Measurements from ENCODE around the gene CCDC17. TPM values are rescaled to one million over a fixed set of nuclear protein-coding genes. Genes with fewer than 3 reads are reported as not detected.

Gene CCDC17
- total RNA-seq: 1 to 10 TPM; 1.5 to 2.3 TPM
- long read RNA-seq, donor 1: 0 reads
- long read RNA-seq, donor 2, partial matches to known transcripts: 0 of 1 reads
- long read RNA-seq, donor 2, other reads (novel, unspliced or antisense): 1 of 1 reads

GRCh38 chr1:45623972-45624371 is at the start of gene CCDC17:
Gene CCDC17, minus strand, starts transcription at chr1:45624054. Its CDS starts 145 bp downstream, at chr1:45623909.
- intact Hi-C loops (cut with DNase I): no loop called here
- no peak for DNase-seq (ENCODE audit: low spot score)

DNA sequence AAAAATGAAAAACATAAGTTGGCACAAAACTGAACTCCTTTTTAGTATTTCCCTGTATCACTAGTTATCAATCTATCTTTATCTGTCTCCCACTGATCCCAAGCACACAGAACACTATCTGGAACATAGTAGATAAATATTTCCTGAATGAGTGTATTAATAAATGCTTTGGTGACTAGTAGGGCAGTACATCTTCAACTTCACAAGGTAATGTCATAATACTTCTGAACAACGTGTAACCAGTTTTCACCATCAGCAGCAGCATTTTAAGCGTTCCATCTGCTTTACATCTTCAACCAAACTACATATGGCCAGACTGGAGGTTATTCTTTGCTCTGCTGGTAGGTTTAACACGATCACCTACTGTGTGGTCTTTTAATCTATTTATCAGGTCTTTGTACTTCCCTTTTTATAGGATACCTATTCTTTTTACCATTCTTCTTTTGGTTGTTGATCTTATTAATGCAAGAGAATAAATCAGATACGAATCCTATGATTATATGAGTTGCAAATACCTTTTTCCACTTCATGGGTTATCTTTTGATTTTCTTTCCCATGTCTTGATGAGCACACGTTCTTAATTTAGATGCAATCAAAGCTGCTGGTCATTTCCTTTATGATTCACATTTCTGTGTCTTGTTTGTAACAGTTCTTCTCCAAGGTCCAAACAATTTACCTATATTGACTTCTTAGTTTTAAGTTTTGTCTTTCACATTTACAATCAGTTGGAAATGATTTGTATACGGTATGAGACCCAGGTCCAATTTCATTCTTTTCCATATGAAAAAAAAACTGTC is 46.2 kb upstream of the CCDC17 start:
- intact Hi-C loops (cut with DNase I): no loop called here
- DNase-seq (ENCODE audit: low spot score): no peak

GRCh38 chr1:45669379-45669778 is 45.5 kb upstream of the CCDC17 start:
- no peak for DNase-seq (ENCODE audit: low spot score)
- intact Hi-C loops (cut with DNase I): no loop called here

GRCh38 chr1:45668526-45668925 is 44.7 kb upstream of the CCDC17 start:
- intact Hi-C loops (cut with DNase I): no loop called here

DNA sequence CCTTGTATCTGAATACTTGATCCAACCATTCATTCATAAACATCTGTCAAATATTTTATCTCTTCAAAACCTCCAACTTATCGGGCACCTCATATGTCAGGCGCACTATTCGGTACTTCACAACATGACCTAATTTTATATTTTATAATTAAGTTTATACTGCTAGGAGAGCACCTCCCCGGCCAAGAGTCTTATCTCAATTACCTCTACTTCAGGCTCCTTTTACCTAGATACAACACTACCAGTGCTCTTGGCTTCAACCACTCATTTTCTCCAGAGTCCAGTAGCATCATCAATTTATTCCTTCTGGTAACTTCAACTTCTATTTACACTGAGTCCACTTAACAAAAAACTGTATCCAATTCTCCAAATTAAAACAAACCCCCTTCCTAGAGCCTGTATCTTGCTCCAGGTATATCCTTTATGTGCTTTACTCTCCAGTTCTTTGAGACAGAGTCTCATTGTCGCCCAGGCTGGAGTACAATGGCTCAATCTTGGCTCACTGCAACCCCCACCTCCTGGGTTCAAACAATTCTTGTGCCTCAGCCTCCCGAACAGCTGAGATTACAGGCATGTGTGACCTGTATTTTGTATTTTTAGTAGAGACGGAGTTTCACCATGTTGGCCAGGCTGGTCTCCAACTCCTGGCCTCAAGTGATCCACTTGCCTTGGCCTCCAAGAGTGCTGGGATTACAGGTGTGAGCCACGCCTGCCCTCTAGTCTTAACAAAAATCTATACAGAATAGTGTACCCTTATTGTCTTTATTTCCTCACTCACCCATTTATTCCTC is 43.7 kb upstream of the CCDC17 start:
- no peak for DNase-seq (ENCODE audit: low spot score)
- intact Hi-C loops (cut with DNase I): no loop called here

More at GRCh38 chr1:45668526-45668925, 44.7 kb upstream of the CCDC17 start:
- DNase-seq (ENCODE audit: low spot score): no peak

DNA sequence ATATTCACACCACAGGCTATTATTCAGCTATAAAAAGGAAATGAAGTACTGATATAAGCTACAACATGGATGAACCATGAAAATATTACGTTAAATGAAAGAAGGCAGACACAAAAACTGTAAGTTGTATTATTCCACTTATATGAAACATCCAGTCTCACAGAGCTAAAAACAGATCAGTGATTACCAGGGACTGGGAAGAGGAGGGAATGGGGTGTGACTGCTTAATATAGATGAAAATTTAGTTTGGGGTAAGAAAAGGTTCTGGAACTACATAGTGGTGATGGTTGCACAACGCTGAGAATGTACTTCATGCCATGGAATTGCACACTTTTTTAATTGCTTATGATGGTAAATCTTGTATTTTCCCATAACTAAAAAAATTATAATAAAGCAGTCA is 43.0 kb upstream of the CCDC17 start:
- intact Hi-C loops (cut with DNase I): no loop called here

DNA sequence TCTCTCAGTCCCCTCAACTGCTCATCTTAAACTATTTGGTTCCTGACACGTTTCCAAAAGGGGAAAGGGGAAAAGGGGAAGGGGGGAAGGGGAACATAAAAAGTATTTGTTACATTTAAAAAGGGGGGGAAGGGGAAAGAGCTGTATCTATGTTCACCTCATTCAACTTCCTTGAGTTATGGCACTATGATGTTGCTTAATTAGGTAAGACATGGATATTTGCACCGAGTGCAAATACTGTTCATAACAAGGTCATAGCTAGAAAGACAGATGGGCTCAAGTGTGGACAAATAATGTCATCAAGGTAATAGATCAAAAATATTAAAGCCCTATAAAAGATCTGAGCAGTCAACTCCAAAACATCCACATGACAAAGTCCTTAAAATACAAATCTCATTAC is 36.5 kb upstream of the CCDC17 start:
- DNase-seq (ENCODE audit: low spot score): no peak
- intact Hi-C loops (cut with DNase I): no loop called here

More for the DNA sequence above, 43.0 kb upstream of the CCDC17 start:
- no peak for DNase-seq (ENCODE audit: low spot score)

- no peak for DNase-seq (ENCODE audit: low spot score)
- intact Hi-C loops (cut with DNase I): no loop called here
These were observed 35.4 kb upstream of the CCDC17 start for GRCh38 chr1:45659222-45659621.

GRCh38 chr1:45658171-45658570 is 34.3 kb upstream of the CCDC17 start:
- no peak for DNase-seq (ENCODE audit: low spot score)
- intact Hi-C loops (cut with DNase I): no loop called here

DNA sequence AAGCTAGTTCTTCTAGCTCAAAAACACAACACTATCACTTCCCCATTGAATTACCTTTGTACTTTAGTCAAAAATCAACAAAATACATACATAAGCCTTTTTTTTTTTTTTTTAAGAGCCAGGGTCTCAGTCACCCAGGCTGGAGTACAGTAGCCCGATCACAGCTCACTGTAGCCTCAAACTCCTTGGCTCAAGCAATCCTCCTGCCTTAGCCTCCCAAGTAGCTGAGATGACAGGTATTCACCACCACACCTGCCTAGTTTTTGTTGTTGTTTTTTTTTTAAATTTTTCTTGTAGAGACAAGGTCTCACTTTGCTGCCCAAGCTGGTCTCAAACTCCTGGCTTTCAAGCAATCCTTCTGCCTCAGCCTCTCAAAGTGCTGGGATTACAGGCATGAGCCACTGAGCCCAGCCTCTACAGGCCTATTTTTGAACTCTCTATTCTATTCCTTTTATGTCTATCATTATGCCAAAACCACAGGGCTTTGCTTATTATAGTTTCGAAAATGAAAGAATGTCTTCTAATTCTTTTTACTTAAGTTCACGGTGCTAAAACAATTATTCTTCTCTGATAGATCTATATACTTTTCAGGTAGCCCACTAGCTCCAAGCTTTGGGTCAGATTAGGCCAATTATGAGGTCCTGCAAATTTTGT is 32.8 kb upstream of the CCDC17 start:
- DNase-seq (ENCODE audit: low spot score): no peak
- intact Hi-C loops (cut with DNase I): no loop called here

- no peak for DNase-seq (ENCODE audit: low spot score)
- intact Hi-C loops (cut with DNase I): no loop called here
These were observed 30.9 kb upstream of the CCDC17 start for GRCh38 chr1:45654540-45655280.

DNA sequence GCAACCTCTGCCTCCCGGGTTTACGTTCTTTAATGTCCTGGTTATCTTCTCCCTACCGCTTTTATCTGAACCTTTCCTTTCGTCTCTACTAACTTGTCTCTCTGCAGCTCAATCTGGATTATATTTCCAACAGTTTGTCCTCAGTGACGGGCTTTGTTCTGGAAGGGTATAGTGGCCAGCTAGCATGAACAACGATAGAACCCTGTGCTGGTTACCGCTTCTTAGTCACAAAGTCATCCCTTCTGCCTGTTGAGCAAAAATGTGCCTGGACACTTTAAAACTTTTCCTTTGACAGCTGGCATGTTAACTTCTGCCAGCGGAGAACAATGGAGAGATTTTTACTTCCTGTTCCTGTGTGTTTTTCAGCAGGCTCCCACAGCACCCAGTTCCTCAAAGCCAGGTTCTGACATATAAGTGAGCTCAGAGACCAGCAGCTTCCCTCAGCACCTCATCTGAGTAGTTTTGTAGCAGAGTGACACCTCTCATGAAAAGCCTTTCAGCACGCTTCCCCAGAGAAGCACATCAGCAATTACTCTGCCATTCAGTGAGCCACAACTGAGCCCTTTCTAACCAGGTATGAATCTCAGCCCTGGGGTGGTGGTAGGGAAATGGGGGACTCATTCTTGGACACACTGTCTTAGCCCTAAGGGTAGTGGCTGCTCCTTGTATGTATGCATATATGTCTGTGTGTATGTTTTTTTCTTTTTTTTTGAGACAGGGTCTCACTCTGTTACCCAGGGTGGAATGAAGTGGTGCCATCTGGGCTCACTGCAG is 23.6 kb upstream of the CCDC17 start:
- DNase-seq (ENCODE audit: low spot score): no peak
- intact Hi-C loops (cut with DNase I): no loop called here

DNA sequence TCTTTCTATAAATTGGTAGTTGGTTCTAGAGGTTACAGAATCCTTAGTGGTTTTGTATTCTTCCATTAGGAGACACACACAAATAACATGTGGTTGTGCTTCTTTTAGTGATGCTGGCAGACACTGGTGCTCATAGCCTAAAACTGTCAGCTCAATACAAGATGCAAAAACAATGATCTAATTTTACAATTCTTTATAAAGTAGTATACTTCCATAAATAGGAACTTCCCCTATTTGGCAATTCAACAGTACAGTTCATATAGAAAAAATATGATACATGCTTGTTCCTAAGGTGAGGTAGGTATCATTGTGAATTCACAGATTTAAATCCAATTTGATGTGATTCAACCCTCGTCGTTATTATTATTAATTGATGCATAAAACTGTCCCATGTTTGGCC is 20.8 kb upstream of the CCDC17 start:
- DNase-seq (ENCODE audit: low spot score): no peak
- intact Hi-C loops (cut with DNase I): no loop called here

GRCh38 chr1:45643978-45644377 is 20.1 kb upstream of the CCDC17 start:
- intact Hi-C loops (cut with DNase I): no loop called here
- no peak for DNase-seq (ENCODE audit: low spot score)

- DNase-seq (ENCODE audit: low spot score): no peak
- intact Hi-C loops (cut with DNase I): no loop called here
These were observed 19.5 kb upstream of the CCDC17 start for GRCh38 chr1:45643321-45643720.

- no peak for DNase-seq (ENCODE audit: low spot score)
- intact Hi-C loops (cut with DNase I): no loop called here
These were observed 16.4 kb upstream of the CCDC17 start for GRCh38 chr1:45640293-45640692.

GRCh38 chr1:45635211-45635610 is 11.4 kb upstream of the CCDC17 start:
- intact Hi-C loops (cut with DNase I): no loop called here
- no peak for DNase-seq (ENCODE audit: low spot score)

GRCh38 chr1:45630429-45630828 is 6.6 kb upstream of the CCDC17 start:
- DNase-seq (ENCODE audit: low spot score): no peak
- intact Hi-C loops (cut with DNase I): no loop called here

DNA sequence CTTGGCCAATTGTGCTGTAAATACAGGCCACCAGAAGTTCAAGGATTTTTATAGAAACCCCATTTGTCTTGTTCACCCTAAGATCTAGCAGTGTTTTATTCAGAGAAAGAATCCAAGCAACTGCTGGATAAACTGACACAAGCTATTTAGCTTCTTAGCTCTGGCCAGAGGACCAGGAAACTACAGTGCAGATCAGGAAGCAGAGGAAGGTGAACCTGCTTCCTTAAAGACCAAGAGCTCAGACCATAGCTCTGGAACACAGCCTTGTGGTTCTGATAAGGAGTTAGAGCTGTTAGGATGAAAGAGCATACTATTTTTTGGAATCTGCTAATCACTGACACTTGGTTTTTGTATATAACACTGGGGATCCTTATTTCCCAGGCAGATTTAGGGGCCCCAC is 5.2 kb upstream of the CCDC17 start:
- no peak for DNase-seq (ENCODE audit: low spot score)
- intact Hi-C loops (cut with DNase I): no loop called here
